ENCODE measurements around the gene RHOXF1.
"Not testable (repeated sequence)": the region's sequence is repeated elsewhere in the genome, so short reads cannot be mapped to it uniquely, and the experiment has no call there.

- not testable (repeated sequence) for TF ChIP-seq CTCF, POLR2AphosphoS5, POLR2A, EP300 (IDR thresholded peaks at IDR 0.05)
Measured at GRCh38 chrX:120128306-120128846, 12.7 kb upstream of the RHOXF1 start.

All from sigmoid colon (tissue), 4 donors.